GM18951 (cell line): ENCODE data around the gene FDXACB1.

Experiments used
- POLR2A ChIP-seq: IDR thresholded peaks from 4 replicates; pipeline ENCODE4 v1.6.1; 2011; ENCODE audit warnings: mild to moderate bottlenecking; ENCODE audit not compliant: insufficient read length, insufficient read depth; ENCODE audit errors: extremely low read depth
- in situ Hi-C: fragments of 300-500 bp; cut with MboI; formaldehyde crosslinking; loops from one replicate; pipeline ENCODE4 v1.12.0; 2022; ENCODE audit warnings: low sequenced_read_pairs, mixed read lengths, inconsistent platforms; ENCODE audit not compliant: unreplicated experiment

Gene FDXACB1

DNA sequence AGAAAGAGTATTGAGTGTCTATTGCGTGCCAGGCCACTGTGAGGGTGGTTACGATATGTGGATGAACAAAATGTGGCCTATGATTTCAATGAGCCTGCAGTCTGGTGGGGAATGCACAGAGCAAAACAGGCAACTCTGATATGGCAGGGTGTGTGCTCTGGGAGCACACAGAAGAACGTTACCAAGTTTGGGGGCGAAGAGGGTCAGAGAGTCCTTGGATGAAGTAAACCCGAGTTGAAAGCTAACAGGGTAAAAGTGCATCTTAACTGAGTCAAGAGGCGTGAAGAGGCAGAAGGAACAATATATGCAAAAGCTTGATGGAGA, 634 bp upstream of the FDXACB1 start:
- in situ Hi-C loops = no loop called here

DNA sequence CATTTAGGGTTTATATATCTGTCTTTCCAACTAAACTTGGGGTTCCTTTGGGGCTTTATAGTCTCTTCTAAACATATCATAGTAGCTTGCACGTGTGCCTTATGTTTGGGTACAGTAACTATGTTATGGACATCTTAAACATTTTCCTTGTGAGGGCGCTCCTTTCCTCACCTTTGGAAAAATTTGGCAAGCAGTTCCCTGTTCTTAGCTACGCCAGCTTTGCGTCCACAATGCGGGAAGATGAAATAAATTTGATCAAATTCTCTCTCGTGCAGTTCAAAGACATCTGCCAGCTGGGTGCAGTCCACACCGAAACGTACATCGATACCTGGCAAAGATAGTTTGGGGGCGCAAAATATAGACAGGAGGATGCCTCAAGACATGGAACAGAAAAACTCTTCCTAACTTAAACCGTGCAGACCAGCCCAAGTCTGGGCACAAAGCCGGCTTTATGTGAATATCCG, 548 bp downstream of the FDXACB1 start:
- in situ Hi-C loops = no loop called here

More for the DNA sequence above, 634 bp upstream of the FDXACB1 start:
- no peak for TF ChIP-seq POLR2A

DNA sequence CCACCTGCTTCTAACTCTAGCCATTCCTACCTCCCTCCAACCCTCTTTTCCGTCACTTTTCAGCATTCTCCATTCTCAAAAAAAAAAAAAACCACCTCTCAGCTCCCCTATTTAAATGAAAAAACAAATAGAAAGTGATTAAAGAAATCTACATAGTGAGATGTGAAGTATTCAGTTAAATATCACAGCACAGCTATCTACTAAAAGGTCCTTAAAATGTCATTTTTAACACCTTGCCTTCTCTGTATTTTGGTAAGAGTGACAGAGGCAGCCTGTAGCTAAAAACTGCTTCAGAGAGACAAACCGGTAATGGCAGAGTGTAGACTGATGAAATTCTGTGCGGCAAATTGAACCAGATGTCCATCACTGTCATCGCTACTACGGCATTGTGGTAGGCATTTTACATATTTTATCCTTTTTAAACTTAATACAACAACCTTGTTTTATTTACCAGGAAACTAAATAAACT, 7.2 kb downstream of the FDXACB1 start:
- in situ Hi-C loops = no loop called here
- TF ChIP-seq POLR2A = no peak

More for the DNA sequence above, 548 bp downstream of the FDXACB1 start:
- TF ChIP-seq POLR2A = no peak

DNA sequence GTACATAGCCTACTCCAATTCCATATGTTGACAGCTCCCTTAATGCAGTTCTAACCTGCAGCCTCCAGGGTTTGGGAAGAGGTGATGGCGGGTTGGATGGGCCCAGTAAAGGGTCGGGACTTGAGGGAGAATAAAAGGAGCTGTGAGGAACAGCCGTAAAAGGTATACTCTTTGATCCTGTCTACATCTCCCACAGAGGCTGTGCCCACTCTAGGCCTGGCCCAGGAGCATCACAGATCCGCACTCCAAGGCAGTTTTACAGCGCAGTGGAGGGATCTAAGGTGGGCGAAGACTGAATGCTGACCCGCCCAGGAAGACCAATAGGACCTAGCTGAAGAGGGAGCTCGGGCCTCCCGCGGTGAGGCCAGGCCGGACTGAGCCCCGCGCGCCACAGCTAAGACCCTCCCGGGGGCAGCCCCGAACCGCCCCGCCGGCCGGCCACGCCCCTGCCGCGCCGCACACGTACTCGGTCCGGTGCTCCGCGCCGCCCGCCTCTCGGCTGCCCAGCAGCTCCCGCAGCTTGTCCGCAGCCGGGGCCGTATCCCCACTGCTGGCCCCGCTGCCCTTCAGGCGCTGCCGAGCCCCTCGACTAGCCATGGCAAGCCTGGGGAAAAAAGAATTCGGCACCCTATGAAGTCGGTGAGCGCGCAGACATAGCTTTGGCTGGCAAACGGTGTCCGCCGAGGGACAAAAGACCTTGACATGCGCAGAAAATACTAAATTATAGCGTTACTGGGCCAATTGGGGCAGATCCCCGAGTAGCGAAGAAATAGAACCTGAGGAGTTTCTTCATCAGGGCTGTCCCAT, 7.9 kb downstream of the FDXACB1 start, which contains the start of gene ALG9:
TSS of gene ALG9 (minus strand) at position 696 of the 807 bp plus-strand sequence. CDS start at position 597, 99 bp downstream.
- peak; percentile 72 for TF ChIP-seq POLR2A
- in situ Hi-C loops = no loop called here

DNA sequence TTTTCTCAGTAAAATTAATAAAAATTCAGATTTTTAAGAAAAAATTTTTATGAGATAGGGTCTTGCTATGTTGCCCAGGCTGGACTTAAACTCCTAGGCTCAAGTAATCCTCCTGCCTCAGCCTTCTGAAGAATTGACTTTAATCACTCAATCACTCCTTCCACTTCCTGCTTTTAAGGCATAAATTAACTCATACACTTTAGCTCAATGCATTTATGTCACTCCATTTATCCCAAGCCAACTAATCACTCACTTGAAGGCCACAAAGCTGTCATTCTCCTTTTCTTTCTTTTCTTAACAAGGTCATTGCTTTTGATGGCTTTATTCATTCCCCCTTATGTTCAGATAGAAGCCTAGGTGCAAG, 8.5 kb downstream of the FDXACB1 start:
- TF ChIP-seq POLR2A = no peak
- in situ Hi-C loops = no loop called here

DNA sequence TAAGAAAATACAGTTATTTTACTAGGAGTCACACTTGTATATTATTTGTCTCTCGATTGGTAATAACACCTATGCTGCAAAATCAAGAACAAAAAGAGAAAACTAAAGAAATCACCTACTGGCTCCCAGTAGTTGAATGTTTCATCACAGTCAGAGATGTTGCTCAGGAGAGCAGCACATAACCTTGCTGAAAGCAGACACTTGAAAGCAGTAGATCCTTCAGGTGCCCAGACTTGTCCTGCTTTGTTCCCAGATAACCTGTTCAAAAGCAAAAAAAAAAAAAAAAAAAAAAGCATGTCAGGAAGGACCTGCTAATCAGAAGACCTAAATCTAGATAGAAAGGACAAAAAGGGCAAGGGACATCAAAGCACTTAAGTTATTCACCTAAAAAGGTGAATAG, 8.9 kb downstream of the FDXACB1 start:
- in situ Hi-C loops = no loop called here
- no peak for TF ChIP-seq POLR2A

DNA sequence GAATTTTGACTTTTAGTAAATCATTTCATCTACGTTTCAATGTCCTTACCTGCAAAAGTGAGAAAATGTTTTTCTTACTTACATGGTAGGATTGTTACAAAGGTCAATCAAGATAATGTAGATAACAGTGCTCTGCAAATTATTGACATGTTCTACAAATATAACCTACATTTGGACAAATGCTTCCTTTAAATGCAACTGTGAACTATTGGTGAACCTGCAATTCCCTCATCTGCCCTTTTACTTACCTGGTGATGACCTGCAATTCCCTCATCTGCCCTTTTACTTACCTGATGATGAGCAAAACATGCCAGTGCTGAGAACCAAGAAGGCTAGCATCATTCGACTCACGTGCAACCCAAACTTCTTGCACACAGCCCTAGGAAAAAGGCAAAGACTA, 18.7 kb downstream of the FDXACB1 start:
- no peak for TF ChIP-seq POLR2A
- in situ Hi-C loops = no loop called here

DNA sequence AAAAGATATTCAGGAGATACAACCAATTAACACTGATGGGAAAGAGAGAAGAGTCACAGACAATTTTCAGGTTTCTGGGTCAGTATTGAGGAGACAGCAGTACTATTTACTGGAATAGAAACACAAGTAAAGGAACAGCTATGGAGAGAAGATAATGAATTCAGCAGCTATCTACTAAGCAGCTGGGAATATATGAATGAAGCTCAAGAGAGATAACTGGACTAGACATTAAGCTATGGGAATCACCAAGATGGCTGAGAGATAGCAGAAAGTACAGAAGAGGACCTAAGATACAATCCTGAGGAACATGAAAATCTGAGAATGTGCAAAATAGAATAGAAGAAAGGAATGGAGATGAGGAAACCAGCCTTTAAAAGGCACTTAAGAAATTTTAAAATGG, 23.5 kb downstream of the FDXACB1 start:
- in situ Hi-C loops = no loop called here
- no peak for TF ChIP-seq POLR2A

DNA sequence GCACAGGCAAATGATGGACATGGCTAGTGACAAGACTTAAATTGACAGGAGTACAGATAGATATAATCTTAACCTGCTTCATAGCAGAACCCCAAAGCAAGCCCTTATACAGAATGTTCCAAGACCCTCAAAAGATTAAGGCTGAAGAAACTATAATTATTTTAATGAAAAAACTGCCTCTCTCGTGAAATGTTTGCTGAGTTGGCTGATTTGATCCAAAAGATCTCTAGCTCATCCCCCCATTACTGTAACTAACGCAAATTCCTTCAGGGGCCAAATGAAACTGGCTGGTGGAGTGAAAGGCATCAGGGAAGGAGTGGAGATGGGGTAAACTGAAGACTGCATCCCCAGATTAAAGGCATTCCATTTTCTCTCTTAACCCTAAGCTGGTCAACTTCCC, 26.9 kb downstream of the FDXACB1 start:
- TF ChIP-seq POLR2A = no peak
- in situ Hi-C loops = no loop called here

DNA sequence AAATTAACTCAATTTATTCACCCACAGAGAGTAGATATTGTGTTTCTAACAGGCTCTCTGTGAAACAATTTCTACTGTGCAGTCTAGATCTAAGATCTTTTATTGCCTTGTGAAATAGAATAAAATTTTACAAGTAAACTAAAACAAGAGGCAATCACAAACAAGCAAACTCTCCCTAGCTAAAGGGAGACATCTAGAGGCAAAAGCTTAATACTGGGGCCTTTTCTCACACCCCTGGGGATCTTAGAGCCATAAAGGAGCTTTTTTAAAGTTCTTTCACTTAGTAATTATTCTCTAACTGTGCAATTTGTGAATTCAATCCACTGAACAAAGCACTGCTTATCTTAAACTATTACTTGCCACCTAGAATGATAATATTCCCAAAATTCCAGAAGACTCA, 27.3 kb downstream of the FDXACB1 start:
- in situ Hi-C loops = no loop called here
- no peak for TF ChIP-seq POLR2A

DNA sequence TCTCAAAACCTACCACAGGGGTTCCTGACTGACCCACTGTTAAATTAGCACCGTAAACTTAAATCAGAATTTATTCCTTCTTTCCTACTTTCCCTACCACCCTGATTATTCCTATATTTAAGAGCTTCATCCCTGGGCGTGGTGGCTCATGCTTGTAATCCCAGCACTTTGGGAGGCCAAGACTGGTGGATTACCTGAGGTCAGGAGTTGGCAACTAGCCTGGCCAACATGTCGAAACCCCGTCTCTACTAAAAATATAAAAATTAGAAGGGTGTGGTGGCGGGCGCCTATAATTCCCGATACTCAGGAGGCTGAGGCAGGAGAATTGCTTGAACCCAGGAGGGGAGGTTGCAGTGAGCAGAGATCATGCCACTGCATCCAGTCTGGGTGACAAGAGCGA, 27.9 kb downstream of the FDXACB1 start:
- no peak for TF ChIP-seq POLR2A
- in situ Hi-C loops = no loop called here

DNA sequence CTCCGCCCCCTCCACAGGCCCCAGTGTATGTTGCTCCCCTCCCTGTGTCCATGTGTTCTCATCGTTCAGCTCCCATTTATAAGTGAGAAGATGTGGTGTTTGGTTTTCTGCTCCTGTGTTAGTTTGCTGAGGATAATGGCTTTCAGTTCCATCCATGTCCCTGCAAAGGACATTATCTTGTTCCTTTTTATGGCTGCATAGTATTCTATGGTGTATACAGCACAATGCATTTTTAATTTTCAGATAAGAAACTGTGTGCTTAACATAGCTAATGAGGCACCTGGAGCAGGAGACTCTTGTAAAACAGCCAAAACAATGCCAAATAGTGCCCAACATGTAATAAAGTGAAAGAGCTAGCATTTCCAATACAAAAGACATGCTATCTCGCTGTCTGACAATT, 29.3 kb downstream of the FDXACB1 start:
- TF ChIP-seq POLR2A = no peak
- in situ Hi-C loops = no loop called here

DNA sequence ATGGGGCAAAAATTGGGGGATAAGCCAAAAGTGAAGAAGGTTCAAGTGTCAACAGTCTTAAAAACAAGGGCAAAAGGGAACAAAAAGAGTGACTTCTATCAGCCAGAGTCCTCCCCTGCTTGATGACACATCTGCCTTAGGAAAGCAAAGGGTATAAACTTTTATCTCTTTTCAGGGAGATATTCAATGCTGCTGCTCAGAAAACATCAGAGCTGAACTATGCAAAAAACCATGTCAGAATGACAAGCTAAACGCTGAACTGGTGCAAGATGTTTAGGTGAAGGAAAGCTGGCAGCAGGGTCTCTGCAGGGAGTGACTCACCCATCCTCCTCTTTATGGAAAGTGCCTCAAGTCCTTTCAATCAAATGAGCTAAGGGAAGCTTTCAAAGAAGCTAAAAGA, 32.3 kb downstream of the FDXACB1 start:
- in situ Hi-C loops = no loop called here
- TF ChIP-seq POLR2A = no peak

DNA sequence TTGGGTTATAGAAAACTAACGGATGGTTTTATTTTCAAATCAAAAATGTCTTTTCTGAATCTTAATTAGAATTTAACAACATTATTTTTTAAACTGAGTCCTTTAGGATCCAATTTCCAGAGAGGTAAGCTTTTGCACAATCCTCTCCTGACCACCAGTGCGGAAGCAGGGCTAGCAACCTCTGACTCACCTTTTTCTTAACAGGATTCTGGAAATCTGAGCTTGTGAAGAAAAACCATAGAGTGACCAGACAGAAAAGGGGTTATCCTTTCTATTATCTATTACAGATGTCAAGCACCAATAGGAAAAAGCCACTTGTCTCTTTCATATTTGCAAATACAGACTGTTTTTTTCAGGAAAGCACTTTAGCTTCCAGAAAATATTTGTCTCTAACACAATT, 32.9 kb downstream of the FDXACB1 start:
- in situ Hi-C loops = no loop called here
- no peak for TF ChIP-seq POLR2A
